Measurements from ENCODE around the gene SNX24. TPM values are rescaled to one million over a fixed set of nuclear protein-coding genes. Genes with fewer than 3 reads are reported as not detected.

SNX24 gene
- total RNA-seq, 1 donor from 2014 or later, result 40.9 TPM

DNA sequence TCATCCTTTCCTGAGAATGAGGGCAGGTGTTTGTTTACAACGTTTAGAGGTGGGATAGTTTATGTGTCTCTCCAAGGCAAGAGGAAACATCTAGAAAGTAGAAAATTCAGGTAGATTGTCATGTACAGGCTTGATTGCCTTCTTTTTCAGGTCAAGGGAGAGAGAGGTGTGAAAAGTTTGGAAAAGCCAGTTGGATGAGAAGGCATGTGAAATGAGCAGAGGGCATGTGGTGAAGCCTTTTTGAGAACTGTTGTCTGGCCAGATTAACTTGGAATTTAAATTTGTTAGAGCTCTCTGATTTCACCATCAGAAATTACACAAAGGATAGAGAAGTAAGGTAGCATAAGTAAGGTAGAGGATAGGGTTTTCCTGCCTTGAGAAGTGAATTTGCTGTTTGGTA is 74.6 kb downstream of the SNX24 start:
- H3K27ac Mint-ChIP-seq, result no peak overlapping the region
- TF ChIP-seq, protein P1, sequence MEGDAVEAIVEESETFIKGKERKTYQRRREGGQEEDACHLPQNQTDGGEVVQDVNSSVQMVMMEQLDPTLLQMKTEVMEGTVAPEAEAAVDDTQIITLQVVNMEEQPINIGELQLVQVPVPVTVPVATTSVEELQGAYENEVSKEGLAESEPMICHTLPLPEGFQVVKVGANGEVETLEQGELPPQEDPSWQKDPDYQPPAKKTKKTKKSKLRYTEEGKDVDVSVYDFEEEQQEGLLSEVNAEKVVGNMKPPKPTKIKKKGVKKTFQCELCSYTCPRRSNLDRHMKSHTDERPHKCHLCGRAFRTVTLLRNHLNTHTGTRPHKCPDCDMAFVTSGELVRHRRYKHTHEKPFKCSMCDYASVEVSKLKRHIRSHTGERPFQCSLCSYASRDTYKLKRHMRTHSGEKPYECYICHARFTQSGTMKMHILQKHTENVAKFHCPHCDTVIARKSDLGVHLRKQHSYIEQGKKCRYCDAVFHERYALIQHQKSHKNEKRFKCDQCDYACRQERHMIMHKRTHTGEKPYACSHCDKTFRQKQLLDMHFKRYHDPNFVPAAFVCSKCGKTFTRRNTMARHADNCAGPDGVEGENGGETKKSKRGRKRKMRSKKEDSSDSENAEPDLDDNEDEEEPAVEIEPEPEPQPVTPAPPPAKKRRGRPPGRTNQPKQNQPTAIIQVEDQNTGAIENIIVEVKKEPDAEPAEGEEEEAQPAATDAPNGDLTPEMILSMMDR (IDR thresholded peaks at IDR 0.05; ENCODE audit: unreplicated experiment), result no peak
- no peaks in the 10 kb centered on the region for H3K27me3 Mint-ChIP-seq (ENCODE audit: low read depth)
- H3K36me3 Mint-ChIP-seq, result peaks cover 4% of the 10 kb centered on the region
- H3K4me1 Mint-ChIP-seq, result peaks cover 34% of the 10 kb centered on the region
- no peak overlapping the region for H3K4me3 Mint-ChIP-seq
- peaks cover 3% of the 10 kb centered on the region for H3K9me3 Mint-ChIP-seq
- DNase-seq (ENCODE audit: low spot score in 2 of 2, unreplicated experiment in 2 of 2), result no peak

DNA sequence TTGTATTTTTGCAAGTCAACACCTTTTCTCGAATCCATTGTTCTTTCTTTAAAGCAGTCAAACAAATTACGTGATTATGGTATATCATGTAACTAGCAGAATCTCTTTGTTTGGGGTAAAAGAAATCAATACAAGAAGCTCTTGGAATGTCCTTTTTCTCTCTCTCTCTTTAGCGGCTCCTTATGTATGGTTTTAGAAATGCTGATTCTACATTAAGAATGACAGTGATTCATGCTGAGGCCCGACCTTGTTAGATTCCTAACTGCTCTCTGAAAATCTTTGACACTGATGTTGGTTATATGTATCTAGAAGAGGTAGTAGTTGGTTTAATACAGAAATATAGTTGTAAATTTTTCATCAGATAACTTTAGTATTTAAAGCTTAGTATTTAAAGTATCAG is 76.4 kb downstream of the SNX24 start:
- Mint-ChIP-seq H3K4me1 (peaks cover 19% of the 10 kb centered on the region), H3K4me3 (no peak overlapping the region), H3K9me3 (no peaks in the 10 kb centered on the region)

DNA sequence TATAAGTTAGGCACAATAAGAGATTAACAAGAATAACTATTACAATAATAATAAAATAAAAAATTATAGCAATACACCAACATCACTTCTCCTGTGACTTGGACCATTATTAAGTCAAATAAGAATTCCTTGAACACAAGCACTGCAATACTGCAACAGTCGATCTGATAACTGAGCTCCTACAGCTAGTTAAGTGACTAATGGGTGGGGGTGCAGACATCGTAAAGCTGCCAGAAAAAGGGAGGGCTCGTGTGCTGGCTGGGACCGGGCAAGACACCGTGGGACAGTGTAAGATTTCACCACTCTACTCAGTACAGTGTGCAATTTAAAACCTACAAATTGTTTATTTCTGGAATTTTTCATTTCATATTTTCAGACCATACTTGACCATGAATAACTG is 78.8 kb downstream of the SNX24 start:
- TF ChIP-seq, protein P1 (IDR thresholded peaks at IDR 0.05; ENCODE audit: unreplicated experiment), result no peak
- Mint-ChIP-seq H3K4me3 (no peak overlapping the region), H3K9me3 (no peaks in the 10 kb centered on the region), H3K4me1 (peaks cover 19% of the 10 kb centered on the region), H3K27ac (no peak overlapping the region), H3K36me3 (peaks cover 3% of the 10 kb centered on the region), H3K27me3 (ENCODE audit: low read depth) (no peaks in the 10 kb centered on the region)
- DNase-seq (ENCODE audit: low spot score in 2 of 2, unreplicated experiment in 2 of 2), result no peak

More for the DNA sequence above, 76.4 kb downstream of the SNX24 start:
- H3K27me3 Mint-ChIP-seq (ENCODE audit: low read depth), result no peaks in the 10 kb centered on the region
- H3K36me3 Mint-ChIP-seq, result no peaks in the 10 kb centered on the region
- peak overlapping the region; percentile 65 for H3K27ac Mint-ChIP-seq
- no peak for DNase-seq (ENCODE audit: low spot score in 2 of 2, unreplicated experiment in 2 of 2)
- TF ChIP-seq, protein P1 (IDR thresholded peaks at IDR 0.05; ENCODE audit: unreplicated experiment), result no peak

DNA sequence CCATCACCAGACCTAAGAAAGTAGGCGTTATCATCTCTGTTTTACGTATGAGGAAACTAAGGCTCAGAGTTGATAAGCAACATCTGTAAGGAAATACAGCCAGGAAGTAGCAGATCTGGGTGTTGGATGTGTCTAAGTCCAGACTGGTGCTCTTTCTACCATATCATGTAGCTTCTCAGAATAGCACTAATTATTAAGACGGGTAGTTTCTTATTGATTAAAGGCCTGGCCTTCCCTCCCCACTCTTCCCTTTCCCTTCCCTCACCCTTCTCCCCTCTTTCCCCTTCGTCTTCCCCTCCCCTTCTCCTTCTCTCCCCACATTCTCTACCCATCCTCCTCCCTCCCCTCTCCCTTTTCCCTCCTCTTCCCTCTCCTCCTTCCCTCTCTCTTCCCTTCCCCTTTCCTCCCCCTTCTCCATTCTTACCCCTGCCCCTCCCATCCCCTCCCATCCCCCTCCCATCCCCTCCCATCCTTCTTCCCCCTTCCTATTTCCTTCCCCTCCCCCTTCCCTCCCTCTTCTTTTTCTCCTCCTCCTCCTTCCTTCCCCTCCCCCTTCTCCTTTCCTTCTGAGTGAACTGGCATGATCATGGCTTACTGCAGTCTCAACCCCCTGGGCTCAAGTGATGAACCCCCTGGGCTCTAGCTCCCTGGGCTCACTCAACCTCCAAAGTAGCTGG is 79.4 kb downstream of the SNX24 start:
- DNase-seq (ENCODE audit: low spot score in 2 of 2, unreplicated experiment in 2 of 2), result no peak
- Mint-ChIP-seq H3K4me1 (peaks cover 18% of the 10 kb centered on the region), H3K36me3 (peaks cover 3% of the 10 kb centered on the region), H3K27ac (no peak overlapping the region), H3K9me3 (no peaks in the 10 kb centered on the region), H3K27me3 (ENCODE audit: low read depth) (no peaks in the 10 kb centered on the region), H3K4me3 (no peak overlapping the region)
- TF ChIP-seq, protein P1 (IDR thresholded peaks at IDR 0.05; ENCODE audit: unreplicated experiment), result no peak

DNA sequence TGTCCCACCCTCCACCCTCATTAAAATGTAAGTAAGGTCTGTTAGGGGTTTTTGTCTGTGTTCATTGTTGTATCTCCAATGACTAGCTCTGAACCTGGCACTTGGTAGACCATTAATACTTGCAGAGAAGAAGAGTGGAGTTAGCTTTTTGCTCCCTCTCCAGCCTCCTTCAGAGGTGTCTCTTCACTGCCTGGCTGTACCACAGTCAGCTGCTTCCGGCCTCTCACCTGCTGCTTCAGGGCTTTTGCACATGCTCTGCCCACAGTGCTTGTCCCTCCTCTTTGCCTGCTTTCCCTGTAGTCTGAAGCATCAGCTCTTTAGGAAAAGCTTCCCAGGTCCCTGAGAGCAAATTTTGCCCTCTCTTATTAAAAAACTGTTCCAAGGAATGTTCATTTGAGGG is 83.6 kb downstream of the SNX24 start:
- H3K9me3 Mint-ChIP-seq, result no peaks in the 10 kb centered on the region
- no peak overlapping the region for H3K4me3 Mint-ChIP-seq
- H3K27me3 Mint-ChIP-seq (ENCODE audit: low read depth), result no peaks in the 10 kb centered on the region
- no peak overlapping the region for H3K27ac Mint-ChIP-seq
- H3K4me1 Mint-ChIP-seq, result peaks cover 4% of the 10 kb centered on the region
- H3K36me3 Mint-ChIP-seq, result peaks cover 10% of the 10 kb centered on the region
- TF ChIP-seq, protein P1 (IDR thresholded peaks at IDR 0.05; ENCODE audit: unreplicated experiment), result no peak
- no peak for DNase-seq (ENCODE audit: low spot score in 2 of 2, unreplicated experiment in 2 of 2)
